Fibroblast of lung (primary cell): ENCODE measurements around the gene SLC4A1AP. TPM values are rescaled to one million over a fixed set of nuclear protein-coding genes. Genes with fewer than 3 reads are reported as not detected.
A peak's percentile ranks its signal among the peaks of the same experiment; 100 is the strongest.

ENCODE experiments used
- DNase-seq, 2 donors: peaks; one replicate each; pipeline versions ENCODE4 v3.0.0 to v3.0.0-alpha.2; 2010; ENCODE audit warnings: low read depth in 2 of 2
- H2AFZ ChIP-seq: 2 replicates; pipeline ENCODE4 v1.5.1; 2012; ENCODE audit warnings: low read length, control low read depth, inconsistent platforms
- H3K27ac ChIP-seq: 2 replicates; pipeline ENCODE4 v1.5.1; 2011; ENCODE audit warnings: low read length, control low read depth; ENCODE audit not compliant: insufficient read depth
- H3K27me3 ChIP-seq: 2 replicates; pipeline ENCODE4 v1.5.1; 2011; ENCODE audit warnings: mild to moderate bottlenecking, low read length; ENCODE audit not compliant: control insufficient read depth, insufficient read depth
- H3K36me3 ChIP-seq: 2 replicates; pipeline ENCODE4 v1.5.1; 2011; ENCODE audit warnings: low read length; ENCODE audit not compliant: control insufficient read depth, insufficient read depth
- H3K4me1 ChIP-seq: 2 replicates; pipeline ENCODE4 v1.5.1; 2011; ENCODE audit warnings: low read length; ENCODE audit not compliant: control insufficient read depth, insufficient read depth; ENCODE audit errors: extremely low read depth
- H3K4me2 ChIP-seq: 2 replicates; pipeline ENCODE4 v1.5.1; 2011; ENCODE audit warnings: low read length, control low read depth; ENCODE audit not compliant: insufficient read depth; ENCODE audit errors: extremely low read depth
- H3K4me3 ChIP-seq, 4 experiments: fragments of 200-600 bp in 1 of 4; sonication (generic) in 1 of 4; replicated peaks in 1 of 4; 2 replicates each; pipeline ENCODE4 v1.5.1; 2011 to 2016; ENCODE audit warnings: low read length in 4 of 4, low read depth in 3 of 4, mild to moderate bottlenecking in 3 of 4, control low read depth in 2 of 4, inconsistent platforms in 1 of 4, mixed read lengths in 1 of 4; ENCODE audit not compliant: insufficient read depth in 1 of 4; ENCODE audit errors: control extremely low read depth in 1 of 4
- H3K79me2 ChIP-seq: 2 replicates; pipeline ENCODE4 v1.5.1; 2012; ENCODE audit warnings: mild to moderate bottlenecking, low read length, inconsistent platforms; ENCODE audit not compliant: control insufficient read depth, insufficient read depth
- H3K9ac ChIP-seq: 2 replicates; pipeline ENCODE4 v1.5.1; 2011; ENCODE audit warnings: mild to moderate bottlenecking, low read length, control low read depth; ENCODE audit not compliant: insufficient read depth
- H3K9me3 ChIP-seq: 2 replicates; pipeline ENCODE4 v1.5.1; 2012; ENCODE audit warnings: low read depth, low read length; ENCODE audit not compliant: control insufficient read depth, insufficient read depth
- H4K20me1 ChIP-seq: 2 replicates; pipeline ENCODE4 v1.5.1; 2011; ENCODE audit warnings: low read length; ENCODE audit not compliant: control insufficient read depth, insufficient read depth; ENCODE audit errors: extremely low read depth
- CTCF ChIP-seq, 2 donors: IDR thresholded peaks in 1 of 2; conservative IDR thresholded peaks in 1 of 2; 1 replicate in 1 of 2; 2 replicates in 1 of 2; pipeline ENCODE4 v1.5.1; 2011 to 2012; ENCODE audit warnings: low read length in 2 of 2, control low read depth in 1 of 2, inconsistent platforms in 1 of 2, low read depth in 1 of 2, mild to moderate bottlenecking in 1 of 2
- EZH2 ChIP-seq: IDR thresholded peaks from 2 replicates; pipeline ENCODE4 v1.5.1; 2012; ENCODE audit warnings: low read length, control low read depth, mild to moderate bottlenecking; ENCODE audit errors: missing control alignments
- polyA plus RNA-seq, 2 donors: library from polyadenylated mRNA; depleted of rRNA in 1 of 2; stranded (reverse) in 1 of 2; unstranded in 1 of 2; fragments of >200 nt; gene quantifications; 2 replicates each; pipeline ENCODE4 v1.2.1, GENCODE V29; 2011 to 2012; ENCODE audit warnings: missing spikeins in 1 of 2
- total RNA-seq: library from RNA; depleted of rRNA; stranded (reverse); fragments of >200 nt; gene quantifications from 2 replicates; pipeline ENCODE4 v1.2.1, GENCODE V29; 2014

SLC4A1AP gene
- total and polyA plus RNA-seq, 2 donors (not counting 1 experiment from before 2014, with no cell fraction given): 15.2 to 28.4 TPM

- no peak for TF ChIP-seq EZH2
- no peak for TF ChIP-seq CTCF (conservative IDR thresholded peaks at IDR 0.05 in 1 of 2, IDR thresholded peaks at IDR 0.05 in 1 of 2; ENCODE audit: low read depth in 1 of 2, low read length in 2 of 2)
- Histone ChIP-seq H3K4me2 (no peak overlapping the region), H3K27ac (no peak overlapping the region), H2AFZ (no peak overlapping the region), H3K4me3 (no peak overlapping the region), H3K36me3 (peaks cover 6% of the 10 kb centered on the region), H3K9me3 (no peaks in the 10 kb centered on the region), H3K79me2 (no peaks in the 10 kb centered on the region), H3K27me3 (no peaks in the 10 kb centered on the region), H4K20me1 (no peaks in the 10 kb centered on the region), H3K9ac (no peak overlapping the region), H3K4me1 (no peaks in the 10 kb centered on the region)
- peak in 1 of 2 donors; percentile 28 for DNase-seq
Measured at GRCh38 chr2:27636766-27637165, 26.9 kb upstream of the SLC4A1AP start.

GRCh38 chr2:27638037-27638637 lies 25.6 kb upstream of the SLC4A1AP start:
- peaks cover 6% of the 10 kb centered on the region for H3K36me3 ChIP-seq
- no peak overlapping the region for H3K4me3 ChIP-seq
- no peaks in the 10 kb centered on the region for H3K9me3 ChIP-seq
- no peaks in the 10 kb centered on the region for H3K4me1 ChIP-seq
- no peaks in the 10 kb centered on the region for H3K27me3 ChIP-seq
- no peaks in the 10 kb centered on the region for H4K20me1 ChIP-seq
- no peak overlapping the region for H3K9ac ChIP-seq
- H3K27ac ChIP-seq: no peak overlapping the region
- TF ChIP-seq CTCF (conservative IDR thresholded peaks at IDR 0.05 in 1 of 2, IDR thresholded peaks at IDR 0.05 in 1 of 2; ENCODE audit: low read depth in 1 of 2, low read length in 2 of 2) (no peak), EZH2 (no peak)
- peak; percentile 33 to 97 for DNase-seq
- no peaks in the 10 kb centered on the region for H3K79me2 ChIP-seq
- no peak overlapping the region for H2AFZ ChIP-seq
- no peak overlapping the region for H3K4me2 ChIP-seq

- peak; percentile 68 to 95 for DNase-seq
- H3K36me3 ChIP-seq: peaks cover 6% of the 10 kb centered on the region
- H3K4me1 ChIP-seq: no peaks in the 10 kb centered on the region
- H3K4me2 ChIP-seq: no peak overlapping the region
- TF ChIP-seq CTCF (conservative IDR thresholded peaks at IDR 0.05 in 1 of 2, IDR thresholded peaks at IDR 0.05 in 1 of 2; ENCODE audit: low read depth in 1 of 2, low read length in 2 of 2): no peak
- TF ChIP-seq EZH2: no peak
- H3K79me2 ChIP-seq: no peaks in the 10 kb centered on the region
- H3K9ac ChIP-seq: no peak overlapping the region
- H2AFZ ChIP-seq: no peak overlapping the region
- no peaks in the 10 kb centered on the region for H3K9me3 ChIP-seq
- H3K27ac ChIP-seq: peak overlapping the region; percentile 33
- no peak overlapping the region for H3K4me3 ChIP-seq
- no peaks in the 10 kb centered on the region for H3K27me3 ChIP-seq
- no peaks in the 10 kb centered on the region for H4K20me1 ChIP-seq
Measured at GRCh38 chr2:27638709-27639108, 25.0 kb upstream of the SLC4A1AP start.
